GM12873 (cell line): ENCODE data around the gene KCNQ2.

ENCODE experiments used
- TF ChIP-seq, protein P1 (sequence below): IDR thresholded peaks from 2 replicates; pipeline ENCODE4 v1.5.1; 2012; ENCODE audit warnings: low read depth, mild to moderate bottlenecking, moderate library complexity, low read length, control low read depth; ENCODE audit not compliant: insufficient read depth; ENCODE audit errors: missing control alignments

KCNQ2 gene

DNA sequence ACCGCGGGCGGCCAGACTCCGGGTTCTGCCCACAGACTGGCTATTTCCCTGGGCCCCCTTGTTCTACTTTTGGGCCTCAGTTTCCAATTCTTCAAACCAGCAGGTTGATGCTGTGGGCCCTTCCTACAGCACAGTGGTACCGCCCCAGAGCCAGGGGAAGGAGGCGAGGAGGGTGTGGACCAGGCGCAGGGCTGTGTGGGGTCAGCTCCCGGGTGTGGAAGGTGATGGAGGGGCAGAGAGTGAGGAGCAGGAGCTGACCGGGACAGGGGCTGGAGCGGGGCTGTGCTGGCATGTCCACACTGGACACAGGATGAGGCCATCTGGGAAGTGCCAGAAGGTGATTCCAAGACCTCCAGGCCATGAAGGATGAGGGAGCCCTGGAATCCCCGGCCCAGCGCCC lies 76.2 kb downstream of the KCNQ2 start:
- TF ChIP-seq, protein P1, sequence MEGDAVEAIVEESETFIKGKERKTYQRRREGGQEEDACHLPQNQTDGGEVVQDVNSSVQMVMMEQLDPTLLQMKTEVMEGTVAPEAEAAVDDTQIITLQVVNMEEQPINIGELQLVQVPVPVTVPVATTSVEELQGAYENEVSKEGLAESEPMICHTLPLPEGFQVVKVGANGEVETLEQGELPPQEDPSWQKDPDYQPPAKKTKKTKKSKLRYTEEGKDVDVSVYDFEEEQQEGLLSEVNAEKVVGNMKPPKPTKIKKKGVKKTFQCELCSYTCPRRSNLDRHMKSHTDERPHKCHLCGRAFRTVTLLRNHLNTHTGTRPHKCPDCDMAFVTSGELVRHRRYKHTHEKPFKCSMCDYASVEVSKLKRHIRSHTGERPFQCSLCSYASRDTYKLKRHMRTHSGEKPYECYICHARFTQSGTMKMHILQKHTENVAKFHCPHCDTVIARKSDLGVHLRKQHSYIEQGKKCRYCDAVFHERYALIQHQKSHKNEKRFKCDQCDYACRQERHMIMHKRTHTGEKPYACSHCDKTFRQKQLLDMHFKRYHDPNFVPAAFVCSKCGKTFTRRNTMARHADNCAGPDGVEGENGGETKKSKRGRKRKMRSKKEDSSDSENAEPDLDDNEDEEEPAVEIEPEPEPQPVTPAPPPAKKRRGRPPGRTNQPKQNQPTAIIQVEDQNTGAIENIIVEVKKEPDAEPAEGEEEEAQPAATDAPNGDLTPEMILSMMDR, result no peak

DNA sequence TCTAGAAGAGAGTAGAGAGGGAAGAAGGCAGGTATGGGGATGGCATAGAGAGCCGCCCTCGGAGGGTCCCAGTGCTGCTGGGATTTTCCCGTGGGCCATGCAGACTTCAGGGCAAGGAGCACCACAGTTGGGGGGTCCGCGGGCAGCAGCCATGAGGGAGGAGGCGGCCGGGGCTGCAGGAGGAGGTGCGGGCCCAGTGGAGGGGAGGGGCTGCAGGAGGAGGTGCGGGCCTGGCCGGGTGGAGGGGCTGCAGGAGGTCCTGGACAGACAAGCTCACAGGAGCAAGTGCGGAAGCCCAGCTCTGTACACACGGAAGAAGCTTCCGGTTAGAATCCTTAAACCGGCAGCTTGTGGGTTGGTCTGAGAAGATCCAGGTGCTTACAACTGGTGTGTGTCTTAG lies 76.7 kb downstream of the KCNQ2 start:
- TF ChIP-seq, protein P1, result no peak

DNA sequence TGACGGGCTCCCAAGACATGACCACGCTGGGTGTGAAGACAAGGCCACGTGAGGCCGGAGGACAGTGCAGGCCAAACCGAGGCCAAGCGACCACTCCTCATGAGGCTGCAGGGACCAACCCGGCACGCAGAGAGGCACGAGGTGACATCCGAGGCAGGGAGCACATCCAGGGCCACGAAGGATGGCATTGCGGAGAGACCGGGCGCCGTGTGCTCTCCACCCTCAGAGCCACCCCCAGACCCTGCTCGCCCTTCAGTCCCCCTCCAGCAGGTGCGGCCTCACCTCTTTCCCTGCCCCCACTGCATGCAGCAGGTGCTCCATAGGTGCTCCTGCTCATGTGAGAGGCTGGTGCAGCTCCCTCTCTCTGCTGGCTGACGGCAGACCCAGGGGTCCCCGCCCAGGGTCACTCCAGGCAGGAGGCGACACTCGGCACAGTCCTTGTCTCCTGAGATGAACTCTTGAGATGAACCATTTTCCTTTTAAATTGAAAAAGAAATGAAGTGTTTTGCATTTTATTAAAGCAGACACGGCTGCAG lies 77.5 kb downstream of the KCNQ2 start:
- TF ChIP-seq, protein P1, result no peak

DNA sequence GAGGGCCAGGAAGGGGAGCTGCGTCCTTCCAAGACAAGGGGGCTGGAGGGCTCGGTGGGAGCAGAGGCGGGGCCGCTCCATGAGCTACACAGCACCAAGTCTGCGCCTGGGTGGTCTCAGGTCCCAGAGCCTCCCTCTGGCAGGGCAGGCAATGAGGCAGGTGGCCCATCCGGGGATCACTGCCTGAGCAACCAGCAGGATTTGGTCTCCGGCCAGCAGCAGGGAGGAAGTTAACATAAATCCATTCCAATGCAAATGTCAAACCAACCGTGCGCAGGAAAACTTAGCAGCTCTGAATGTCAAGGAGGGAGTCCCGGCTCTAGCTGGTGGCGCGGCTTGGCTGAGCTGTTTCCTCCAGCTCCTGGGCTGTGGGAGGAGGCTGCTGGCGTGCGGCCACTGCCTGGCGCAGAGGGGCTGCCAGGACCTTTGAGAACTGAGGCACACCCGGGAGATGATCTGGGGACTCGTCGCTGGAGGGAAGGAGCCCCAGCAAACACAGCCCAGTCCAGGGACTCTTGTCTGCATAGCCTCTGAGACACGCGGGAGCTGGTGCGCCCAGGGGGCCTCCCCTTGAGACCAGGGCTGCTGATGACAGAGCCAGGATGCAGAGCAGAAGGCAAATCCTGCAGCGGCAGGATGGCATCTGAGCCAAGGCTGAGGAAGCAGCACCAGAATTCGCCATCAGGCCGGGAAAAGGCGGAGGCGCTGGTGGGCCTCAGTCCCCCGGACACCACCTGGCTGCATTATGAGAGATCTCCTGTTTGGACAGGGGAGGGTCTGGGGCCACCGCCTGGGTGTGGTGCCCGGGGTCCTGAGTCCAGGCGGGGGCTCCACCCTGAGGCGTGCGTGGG lies 78.2 kb downstream of the KCNQ2 start:
- TF ChIP-seq, protein P1, result no peak

DNA sequence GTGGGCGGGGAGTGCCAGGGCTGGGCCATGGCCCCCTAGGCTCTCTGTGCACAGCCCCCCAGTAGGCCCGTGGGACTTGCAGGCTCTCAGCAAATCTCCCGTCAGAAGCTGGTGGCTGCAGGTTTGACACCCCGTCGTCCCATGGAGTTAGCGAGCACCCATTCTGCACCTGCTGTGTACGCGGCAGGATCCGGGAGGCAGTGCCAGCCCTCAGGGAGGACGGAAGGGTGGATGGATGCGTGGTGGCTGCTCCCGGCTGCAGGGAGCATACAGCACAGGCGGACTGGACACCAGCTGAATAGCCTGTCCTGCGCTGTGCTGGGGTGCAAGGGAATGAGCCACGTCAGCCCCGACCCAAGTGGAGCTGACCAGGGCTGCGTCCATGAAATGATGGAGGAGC lies 78.9 kb downstream of the KCNQ2 start:
- TF ChIP-seq, protein P1, result no peak

DNA sequence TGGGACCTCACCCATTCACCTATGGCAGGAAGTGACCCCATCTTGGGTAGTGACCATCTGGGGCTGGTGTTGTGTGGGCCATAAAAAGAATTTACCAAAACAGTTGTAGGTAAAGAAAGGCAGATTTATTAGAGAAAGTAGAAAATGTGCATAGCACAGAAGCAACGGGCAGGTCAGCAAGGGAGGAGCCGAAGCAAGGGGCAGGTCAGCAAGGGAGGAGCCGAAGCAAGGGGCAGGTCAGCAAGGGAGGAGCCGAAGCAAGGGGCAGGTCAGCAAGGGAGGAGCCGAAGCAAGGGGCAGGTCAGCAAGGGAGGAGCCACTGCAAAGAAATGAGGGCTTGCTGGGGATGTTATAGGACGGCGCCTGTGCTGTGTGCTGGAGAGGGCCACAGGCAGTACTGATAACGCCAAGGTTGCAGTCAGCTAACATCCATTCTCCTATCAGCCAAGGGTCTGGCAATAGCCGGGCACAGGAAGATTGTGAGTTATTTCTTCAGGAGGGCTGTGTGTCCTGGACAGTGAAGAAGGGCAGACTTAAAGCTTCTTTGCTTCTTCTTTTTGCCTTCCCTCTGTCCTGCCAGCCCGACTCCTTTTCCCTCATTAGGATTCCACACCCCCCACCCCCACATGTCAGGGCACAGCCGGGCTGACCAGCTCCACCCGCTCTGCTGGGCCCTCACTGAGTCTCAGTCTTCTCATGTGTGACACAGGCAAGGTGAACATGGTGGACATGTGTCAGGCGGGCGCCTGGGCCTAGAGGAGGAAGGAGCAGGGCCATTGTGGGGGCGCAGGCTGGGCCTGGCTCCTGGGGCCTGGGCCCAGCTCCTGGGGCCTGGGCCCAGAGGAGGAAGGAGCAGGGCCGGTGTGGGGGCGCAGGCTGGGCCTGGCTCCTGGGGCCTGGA lies 79.7 kb downstream of the KCNQ2 start:
- TF ChIP-seq, protein P1, result no peak

DNA sequence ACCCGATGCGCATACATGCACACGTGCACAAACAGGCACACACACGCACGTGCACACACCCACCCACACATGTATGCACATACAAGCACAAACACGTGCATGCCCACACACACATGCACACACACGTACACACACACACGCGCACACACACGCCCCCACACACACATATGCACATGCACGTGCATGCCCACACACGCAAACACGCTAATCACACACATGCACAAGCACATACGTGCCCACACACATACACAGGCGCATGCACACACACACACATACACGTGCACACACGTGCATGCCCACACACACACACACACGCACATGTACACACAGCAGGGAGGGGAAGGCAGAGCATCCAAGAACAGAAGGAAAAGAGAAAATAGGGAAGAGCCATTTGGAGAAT lies 84.5 kb downstream of the KCNQ2 start:
- TF ChIP-seq, protein P1, result no peak
